Uterus (tissue), 4 donors: ENCODE data around the gene ETV3L. TPM values are rescaled to one million over a fixed set of nuclear protein-coding genes. Genes with fewer than 3 reads are reported as not detected.

Experiments
- DNase-seq, 2 donors: peaks; one replicate each; pipeline ENCODE4 v3.0.0-alpha.2; 2019 to 2020
- H3K27ac ChIP-seq, 2 donors: fragments of 200-600 bp; sonication (generic); 1 replicate in 1 of 2; 2 replicates in 1 of 2; pipeline ENCODE4 v1.5.1; 2016 to 2018
- H3K27me3 ChIP-seq, 2 donors: fragments of 200-600 bp; sonication (generic); one replicate each; pipeline ENCODE4 v1.5.1; 2018 to 2019; ENCODE audit warnings: control low read depth in 1 of 2
- H3K36me3 ChIP-seq, 2 donors: fragments of 200-600 bp; sonication (generic); one replicate each; pipeline ENCODE4 v1.5.1; 2019; ENCODE audit warnings: control low read depth in 1 of 2
- H3K4me1 ChIP-seq, 2 donors: fragments of 200-600 bp; sonication (generic); one replicate each; pipeline ENCODE4 v1.5.1; 2018 to 2019; ENCODE audit warnings: control low read depth in 1 of 2
- H3K4me3 ChIP-seq, 2 donors: fragments of 200-600 bp; sonication (generic); 1 replicate in 1 of 2; 2 replicates in 1 of 2; pipeline ENCODE4 v1.5.1; 2018 to 2019; ENCODE audit warnings: mild to moderate bottlenecking in 1 of 2
- H3K9me3 ChIP-seq, 2 donors: fragments of 200-600 bp; sonication (generic); one replicate each; pipeline ENCODE4 v1.5.1; 2019; ENCODE audit warnings: control low read depth in 1 of 2
- CTCF ChIP-seq, 4 experiments: fragments of 200-600 bp in 2 of 4; fragments of 450-650 bp in 2 of 4; sonication (generic) in 2 of 4; IDR thresholded peaks; one replicate each; pipeline ENCODE4 v1.5.1; 2016 to 2019; ENCODE audit warnings: antibody characterized with exemption in 4 of 4, mild to moderate bottlenecking in 2 of 4, moderate library complexity in 1 of 4
- POLR2A ChIP-seq, 2 donors: fragments of 450-650 bp; IDR thresholded peaks; one replicate each; pipeline ENCODE4 v1.6.1; 2016; ENCODE audit warnings: antibody characterized with exemption in 2 of 2, mild to moderate bottlenecking in 1 of 2, moderate library complexity in 1 of 2
- intact Hi-C: fragments of 100-400 bp; cut with DNase I; formaldehyde crosslinking; loops from one replicate; pipeline ENCODE4 v1.15.1; 2023; ENCODE audit warnings: low total_unique reads
- total RNA-seq, 4 donors: library from RNA; depleted of rRNA in 3 of 4; stranded (reverse); fragments of >200 nt in 3 of 4; gene quantifications; one replicate each; pipeline versions ENCODE4 v1.1.0 to v1.2.4, GENCODE V29; 2014 to 2023
- donor health status: DM: yes; HTN: yes; CAD: no.

ETV3L gene
- total RNA-seq, 4 donors from 2014 or later: not detected

GRCh38 chr1:157144509-157144908, 44.9 kb upstream of the ETV3L start:
- TF ChIP-seq POLR2A (IDR thresholded peaks at IDR 0.05) (no peak), CTCF (IDR thresholded peaks at IDR 0.05) (no peak)
- no peak overlapping the region for H3K4me3 ChIP-seq
- no peaks in the 10 kb centered on the region for H3K9me3 ChIP-seq
- H3K27ac ChIP-seq: no peak overlapping the region
- intact Hi-C loops: no loop called here
- H3K27me3 ChIP-seq: no peaks in the 10 kb centered on the region
- H3K36me3 ChIP-seq: no peaks in the 10 kb centered on the region
- no peak for DNase-seq
- no peaks in the 10 kb centered on the region for H3K4me1 ChIP-seq

GRCh38 chr1:157142765-157143423, 43.3 kb upstream of the ETV3L start:
- DNase-seq: no peak
- Histone ChIP-seq H3K9me3 (no peaks in the 10 kb centered on the region), H3K27ac (no peak overlapping the region), H3K4me3 (no peak overlapping the region), H3K36me3 (no peaks in the 10 kb centered on the region), H3K27me3 (no peaks in the 10 kb centered on the region), H3K4me1 (no peaks in the 10 kb centered on the region)
- TF ChIP-seq POLR2A (IDR thresholded peaks at IDR 0.05): no peak
- intact Hi-C loops: no loop called here

- no peaks in the 10 kb centered on the region for H3K27me3 ChIP-seq
- TF ChIP-seq CTCF (IDR thresholded peaks at IDR 0.05) (no peak), POLR2A (IDR thresholded peaks at IDR 0.05) (no peak)
- no peak for DNase-seq
- peaks cover 0 to under 1% of the 10 kb centered on the region in 2 donors for H3K4me1 ChIP-seq
- no peak overlapping the region for H3K4me3 ChIP-seq
- H3K36me3 ChIP-seq: no peaks in the 10 kb centered on the region
- no peak overlapping the region for H3K27ac ChIP-seq
- no peaks in the 10 kb centered on the region for H3K9me3 ChIP-seq
- intact Hi-C loops: no loop called here
Observed at GRCh38 chr1:157142201-157142600, 42.6 kb upstream of the ETV3L start.

- Histone ChIP-seq H3K9me3 (no peaks in the 10 kb centered on the region), H3K27me3 (no peaks in the 10 kb centered on the region), H3K27ac (no peak overlapping the region), H3K36me3 (no peaks in the 10 kb centered on the region), H3K4me1 (peaks cover 0 to 9% of the 10 kb centered on the region in 2 donors), H3K4me3 (no peak overlapping the region)
- no peak for DNase-seq
- intact Hi-C loops: no loop called here
- TF ChIP-seq POLR2A (IDR thresholded peaks at IDR 0.05) (no peak), CTCF (IDR thresholded peaks at IDR 0.05) (no peak)
Observed at GRCh38 chr1:157141212-157141855, 41.7 kb upstream of the ETV3L start.

GRCh38 chr1:157140063-157140588, 40.5 kb upstream of the ETV3L start:
- no peaks in the 10 kb centered on the region for H3K27me3 ChIP-seq
- TF ChIP-seq CTCF (IDR thresholded peaks at IDR 0.05) (no peak), POLR2A (IDR thresholded peaks at IDR 0.05) (no peak)
- H3K4me1 ChIP-seq: peaks cover 0 to 10% of the 10 kb centered on the region in 2 donors
- no peak for DNase-seq
- intact Hi-C loops: no loop called here
- no peaks in the 10 kb centered on the region for H3K9me3 ChIP-seq
- no peaks in the 10 kb centered on the region for H3K36me3 ChIP-seq
- no peak overlapping the region for H3K27ac ChIP-seq
- no peak overlapping the region for H3K4me3 ChIP-seq
